Measurements from ENCODE around the gene TENT4A. TPM values are rescaled to one million over a fixed set of nuclear protein-coding genes. Genes with fewer than 3 reads are reported as not detected.

The TENT4A gene
- total and polyA plus RNA-seq, 2 of the 13 experiments (the other 11 are each of a cell fraction or from before 2014, with no cell fraction given) = 6.3 to 13.3 TPM

- TF ChIP-seq HNRNPLL (IDR thresholded peaks at IDR 0.05; ENCODE audit: low read depth, low read length, poor library complexity, severe bottlenecking) = no peak
- TF ChIP-seq TEAD3 (CRISPR knock-in tag; optimal IDR thresholded peaks at IDR 0.05; ENCODE audit: borderline replicate concordance) = peak; percentile 60
- TF ChIP-seq SNAPC5 (CRISPR knock-in tag; IDR thresholded peaks at IDR 0.05; ENCODE audit: borderline replicate concordance) = no peak
- TF ChIP-seq HDAC2 (CRISPR knock-in tag; IDR thresholded peaks at IDR 0.05) = no peak
- TF ChIP-seq ZNF577 (CRISPR knock-in tag; IDR thresholded peaks at IDR 0.05; ENCODE audit: borderline replicate concordance, low read depth) = no peak
- peak; percentile 97 for TF ChIP-seq ZBTB33 (CRISPR knock-in tag; IDR thresholded peaks at IDR 0.05)
- no peak for TF ChIP-seq ZNF224 (CRISPR knock-in tag; IDR thresholded peaks at IDR 0.05)
- TF ChIP-seq ZNF609 (CRISPR knock-in tag; IDR thresholded peaks at IDR 0.05; ENCODE audit: borderline replicate concordance) = no peak
- TF ChIP-seq MAF1 (CRISPR knock-in tag; IDR thresholded peaks at IDR 0.05; ENCODE audit: borderline replicate concordance) = no peak
- TF ChIP-seq LRRFIP1 (CRISPR knock-in tag; conservative IDR thresholded peaks at IDR 0.05) = no peak
- TF ChIP-seq ZFY (CRISPR knock-in tag; IDR thresholded peaks at IDR 0.05) = no peak
- no peak for TF ChIP-seq DRAP1 (CRISPR knock-in tag; IDR thresholded peaks at IDR 0.05)
- TF ChIP-seq ZBTB20 (CRISPR knock-in tag; IDR thresholded peaks at IDR 0.05; ENCODE audit: borderline replicate concordance, low read depth) = no peak
- TF ChIP-seq HMGXB4 (CRISPR knock-in tag; IDR thresholded peaks at IDR 0.05; ENCODE audit: borderline replicate concordance in 1 of 2, low read depth in 1 of 2) = no peak
- TF ChIP-seq MAFF (IDR thresholded peaks at IDR 0.05; ENCODE audit: low read depth, low read length) = no peak
- TF ChIP-seq RCOR2 (CRISPR knock-in tag; IDR thresholded peaks at IDR 0.05) = no peak
Observed at GRCh38 chr5:6759401-6759800, 46.2 kb downstream of the TENT4A start (continued).

Measured in HepG2 (cell line).